GM12891 (cell line): Measurements from ENCODE around the gene OXCT2.
"Not testable (repeated sequence)": the region's sequence is repeated elsewhere in the genome, so short reads cannot be mapped to it uniquely, and the experiment has no call there.

ENCODE experiments used
- POLR2A ChIP-seq: IDR thresholded peaks from 2 replicates; pipeline ENCODE4 v1.6.1; 2011; ENCODE audit warnings: low read depth, low read length, control low read depth
- POLR2AphosphoS5 ChIP-seq: IDR thresholded peaks from 2 replicates; pipeline ENCODE4 v1.6.1; 2011; ENCODE audit warnings: low read depth, low read length, control low read depth
- TAF1 ChIP-seq: IDR thresholded peaks from 2 replicates; pipeline ENCODE4 v1.6.1; 2011; ENCODE audit warnings: low read depth, low read length, control low read depth

DNA sequence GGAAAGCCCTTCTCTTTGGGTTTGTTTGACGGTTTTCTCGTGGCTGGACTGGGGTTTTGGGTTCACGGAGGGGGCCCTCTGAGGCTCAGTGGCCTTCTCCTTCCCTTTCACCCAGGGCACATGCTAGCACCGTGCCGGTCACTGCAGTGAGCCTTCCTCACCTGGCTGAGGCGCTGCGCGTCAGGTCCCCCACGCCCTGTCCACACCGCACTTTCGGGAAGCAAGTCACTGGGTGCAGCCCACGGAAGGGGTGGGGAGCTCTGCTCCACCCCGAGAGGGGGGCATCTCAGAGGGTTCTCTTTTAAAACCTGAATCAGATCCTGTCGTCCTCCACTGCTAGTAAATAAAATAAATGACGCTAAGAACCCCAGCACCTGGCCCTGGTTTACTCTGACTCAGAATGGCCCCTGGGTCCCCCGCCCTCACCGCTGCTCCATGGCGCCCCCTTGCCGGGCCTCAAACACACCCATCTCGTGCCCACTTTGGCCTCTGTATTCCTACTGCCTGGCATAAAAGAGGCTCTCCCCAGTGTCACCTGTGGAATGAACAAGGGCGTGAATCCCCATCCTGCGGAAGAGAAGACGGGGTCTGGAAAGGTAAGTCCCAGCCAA lies 2.3 kb upstream of the OXCT2 start:
- not testable (repeated sequence) for TF ChIP-seq POLR2AphosphoS5, POLR2A, TAF1
